22Rv1 (cell line): ENCODE measurements around the gene SLC6A5.
"Not testable (repeated sequence)": the region's sequence is repeated elsewhere in the genome, so short reads cannot be mapped to it uniquely, and the experiment has no call there.

Experiments used
- H3K27ac ChIP-seq: fragments of 450-650 bp; 2 replicates; pipeline ENCODE4 v1.5.1; 2017
- ZFX ChIP-seq: fragments of 450-650 bp; IDR thresholded peaks from 2 replicates; pipeline ENCODE4 v1.6.1; 2017; ENCODE audit warnings: antibody characterized with exemption, borderline replicate concordance
- TF ChIP-seq, protein P1 (sequence below): fragments of 450-650 bp; IDR thresholded peaks from 2 replicates; pipeline ENCODE4 v1.5.1; 2017; ENCODE audit warnings: mild to moderate bottlenecking

SLC6A5 gene

DNA sequence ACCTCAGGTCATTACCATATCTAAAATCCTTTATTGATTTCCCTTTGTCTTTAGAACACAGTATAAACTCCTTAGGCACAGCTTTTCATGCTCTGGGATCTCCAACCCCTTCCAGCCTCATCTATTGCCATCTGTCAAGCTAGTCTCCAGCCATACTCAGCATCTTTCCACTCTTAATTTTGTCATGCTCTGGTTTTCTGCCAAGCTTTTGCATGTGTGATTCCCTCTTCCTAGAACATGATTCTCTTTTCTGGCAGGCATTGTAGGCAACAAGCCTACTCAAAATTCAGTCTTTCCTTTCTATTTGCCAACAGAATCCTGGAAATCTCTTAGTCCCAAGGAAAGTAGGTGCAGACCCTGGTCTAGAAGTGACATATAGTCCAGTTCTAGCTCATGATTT lies 35.5 kb upstream of the SLC6A5 start:
- H3K27ac ChIP-seq, result no peak overlapping the region
- no peak for TF ChIP-seq ZFX
- TF ChIP-seq, protein P1, sequence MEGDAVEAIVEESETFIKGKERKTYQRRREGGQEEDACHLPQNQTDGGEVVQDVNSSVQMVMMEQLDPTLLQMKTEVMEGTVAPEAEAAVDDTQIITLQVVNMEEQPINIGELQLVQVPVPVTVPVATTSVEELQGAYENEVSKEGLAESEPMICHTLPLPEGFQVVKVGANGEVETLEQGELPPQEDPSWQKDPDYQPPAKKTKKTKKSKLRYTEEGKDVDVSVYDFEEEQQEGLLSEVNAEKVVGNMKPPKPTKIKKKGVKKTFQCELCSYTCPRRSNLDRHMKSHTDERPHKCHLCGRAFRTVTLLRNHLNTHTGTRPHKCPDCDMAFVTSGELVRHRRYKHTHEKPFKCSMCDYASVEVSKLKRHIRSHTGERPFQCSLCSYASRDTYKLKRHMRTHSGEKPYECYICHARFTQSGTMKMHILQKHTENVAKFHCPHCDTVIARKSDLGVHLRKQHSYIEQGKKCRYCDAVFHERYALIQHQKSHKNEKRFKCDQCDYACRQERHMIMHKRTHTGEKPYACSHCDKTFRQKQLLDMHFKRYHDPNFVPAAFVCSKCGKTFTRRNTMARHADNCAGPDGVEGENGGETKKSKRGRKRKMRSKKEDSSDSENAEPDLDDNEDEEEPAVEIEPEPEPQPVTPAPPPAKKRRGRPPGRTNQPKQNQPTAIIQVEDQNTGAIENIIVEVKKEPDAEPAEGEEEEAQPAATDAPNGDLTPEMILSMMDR, result no peak

DNA sequence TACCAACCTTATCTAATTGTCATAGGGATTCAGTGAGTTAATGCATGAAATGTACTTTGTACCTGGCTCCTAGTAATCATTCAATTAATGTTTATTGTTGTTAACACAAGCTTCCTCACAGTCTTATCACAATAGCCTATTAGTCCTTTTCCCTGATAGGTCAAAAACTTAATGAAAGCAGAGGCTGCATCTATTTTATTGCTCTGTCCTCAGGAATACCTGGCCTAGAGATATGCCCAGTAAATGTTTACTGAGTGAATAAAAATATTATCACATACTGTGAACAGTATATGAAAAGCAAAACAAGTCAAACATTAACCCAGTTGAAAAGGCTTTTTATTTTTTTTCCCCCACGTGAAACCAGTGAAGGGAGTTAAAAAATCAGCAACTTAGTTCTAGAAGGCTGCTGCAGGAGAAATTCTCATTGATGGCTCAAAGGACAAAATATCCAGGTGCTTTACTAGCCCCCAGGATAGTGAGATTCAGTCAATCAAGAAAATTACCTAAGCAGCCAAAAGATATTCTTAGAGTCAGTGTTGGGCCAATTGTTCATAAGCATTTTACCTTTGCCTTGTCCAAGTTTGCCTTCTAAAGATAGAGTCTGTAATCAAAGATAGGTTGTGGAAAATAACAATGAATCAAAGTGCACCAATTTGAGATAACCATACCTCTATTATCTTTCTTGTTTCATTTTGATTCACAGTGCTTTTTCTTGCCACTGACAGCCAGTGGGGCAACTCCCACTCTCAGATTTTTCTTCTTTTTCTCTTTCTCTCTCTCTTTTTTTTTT lies 34.4 kb upstream of the SLC6A5 start:
- H3K27ac ChIP-seq, result peak overlapping the region; percentile 14; the same call in 1 of the 2 replicates

DNA sequence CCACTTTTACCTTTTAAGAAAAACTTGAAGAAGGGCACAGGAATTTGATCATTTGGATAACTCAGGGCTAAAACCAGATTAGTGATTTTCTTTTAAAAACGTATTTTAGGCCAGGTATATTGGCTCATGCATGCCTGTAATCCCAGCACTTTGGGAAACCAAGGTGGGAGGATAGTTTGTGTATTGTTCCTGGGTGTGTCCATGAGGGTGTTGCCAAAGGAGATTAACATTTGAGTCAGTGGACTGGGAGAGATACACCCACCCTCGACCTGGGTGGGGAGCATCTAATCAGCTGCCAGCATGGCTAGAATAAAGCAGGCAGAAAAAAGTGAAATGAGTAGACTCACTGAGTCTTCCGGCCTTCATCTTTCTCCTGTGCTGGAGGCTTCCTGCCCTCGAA lies 33.3 kb upstream of the SLC6A5 start:
- not testable (repeated sequence) for H3K27ac ChIP-seq

More for the DNA sequence above, 34.4 kb upstream of the SLC6A5 start:
- TF ChIP-seq, protein P1, result no peak
- TF ChIP-seq ZFX, result no peak

DNA sequence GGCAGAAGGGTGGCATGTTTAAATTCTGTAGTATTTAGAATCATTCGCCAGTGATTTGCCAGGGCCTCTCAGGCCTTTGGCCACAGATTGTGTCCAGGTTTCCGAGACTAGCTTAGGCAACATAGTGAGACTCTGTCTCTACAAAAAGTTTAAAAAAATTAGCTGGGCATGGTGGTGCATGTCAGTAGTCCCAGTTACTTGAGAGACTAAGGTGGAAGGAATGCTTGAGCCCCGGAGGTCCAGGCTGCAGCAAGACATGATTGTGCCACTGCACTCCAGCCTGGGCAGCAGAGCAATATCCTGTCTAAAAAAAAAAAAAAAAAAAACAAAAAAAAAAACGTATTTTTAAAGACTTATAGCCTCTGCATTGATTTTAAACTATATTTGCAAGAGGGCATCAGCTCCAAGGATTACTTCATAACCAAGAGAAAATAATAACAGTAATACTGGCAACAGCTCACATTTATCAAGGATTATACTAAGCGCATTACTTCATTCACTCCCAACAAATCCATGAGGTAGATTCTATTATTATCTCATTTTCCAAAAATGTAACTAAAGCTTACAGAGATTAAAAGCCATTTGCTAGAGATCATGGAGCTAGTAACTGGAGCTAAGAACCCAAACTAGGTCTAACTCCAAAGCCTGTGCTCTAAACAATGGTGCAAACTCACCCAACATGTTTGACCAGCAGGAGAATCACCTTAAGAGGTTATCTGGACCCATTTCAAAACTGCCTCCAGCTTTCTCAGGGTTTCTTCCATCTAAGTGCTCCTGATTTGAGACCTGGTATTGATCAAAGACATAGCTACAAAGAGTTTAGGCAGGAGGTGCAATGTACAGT lies 32.6 kb upstream of the SLC6A5 start:
- no peak for TF ChIP-seq ZFX
- TF ChIP-seq, protein P1, result no peak
- no peak overlapping the region for H3K27ac ChIP-seq

DNA sequence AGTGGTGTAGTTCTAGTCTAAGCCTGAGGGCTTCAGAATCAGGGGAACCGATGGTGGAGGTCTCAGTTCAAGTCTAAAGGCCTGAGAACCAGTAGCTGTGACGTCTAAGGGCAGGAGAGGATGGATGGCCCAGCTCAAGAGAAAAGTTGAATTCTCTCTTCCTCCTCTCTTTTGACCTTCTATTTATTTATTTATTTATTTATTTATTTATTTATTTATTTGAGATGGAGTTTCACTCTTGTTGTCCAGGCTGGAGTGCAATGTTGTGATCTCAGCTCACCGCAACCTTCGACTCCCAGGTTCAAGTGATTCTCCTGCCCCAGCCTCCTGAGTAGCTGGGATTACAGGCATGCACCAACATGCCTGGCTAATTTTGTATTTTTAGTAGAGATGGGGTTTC lies 19.7 kb upstream of the SLC6A5 start:
- H3K27ac ChIP-seq, result not testable (repeated sequence)

DNA sequence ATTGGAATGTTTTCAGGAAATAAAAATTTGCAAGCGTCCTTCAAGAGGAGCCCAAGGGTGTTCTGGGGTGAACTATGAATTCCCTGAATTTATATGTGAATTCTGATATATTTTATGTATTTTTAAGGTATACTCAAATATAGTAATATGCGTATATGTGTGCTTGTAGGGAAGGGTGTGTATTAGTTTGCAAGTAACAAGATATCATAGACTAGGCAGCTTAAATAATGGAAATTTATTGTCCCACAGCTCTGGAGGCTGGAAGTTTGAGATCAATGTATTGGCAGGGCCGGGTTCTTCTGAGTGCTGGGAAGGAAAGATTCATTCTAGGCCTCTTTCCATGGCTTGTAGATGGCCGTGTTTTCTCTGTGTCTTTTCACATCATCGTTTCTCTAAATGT lies 16.2 kb upstream of the SLC6A5 start:
- no peak for TF ChIP-seq ZFX
- TF ChIP-seq, protein P1, result no peak

DNA sequence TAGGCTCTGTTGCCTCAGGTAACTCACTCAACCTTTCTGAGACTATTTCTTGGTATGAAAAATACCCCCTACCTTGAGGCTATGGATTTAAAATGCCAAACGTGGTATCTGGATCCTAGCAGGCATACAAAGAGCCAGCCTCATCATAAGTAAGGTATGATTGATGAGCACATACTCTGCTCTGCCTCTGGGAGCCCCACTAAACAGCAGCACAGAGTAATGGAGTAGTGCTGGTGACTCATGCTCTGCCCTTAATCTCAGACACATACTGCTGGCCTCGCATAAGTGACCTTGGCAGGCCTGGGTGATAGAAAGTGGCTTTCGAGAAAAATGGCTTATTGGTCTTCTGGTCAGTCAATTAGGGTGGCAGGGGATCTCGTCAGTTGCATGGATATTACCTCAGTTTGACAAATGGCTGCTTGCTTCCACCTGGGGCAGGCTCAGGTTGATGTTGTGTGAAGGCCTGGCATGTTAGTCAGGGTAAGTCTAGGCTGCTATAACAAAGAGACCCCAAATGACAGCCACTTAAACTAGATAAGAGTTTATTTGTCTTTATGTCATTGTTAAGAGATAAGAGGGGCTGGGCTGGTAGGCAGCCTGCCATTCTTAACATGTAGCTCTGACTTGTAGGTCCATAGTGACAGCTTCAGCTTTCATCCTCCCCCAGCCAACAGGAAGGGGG lies 15.2 kb upstream of the SLC6A5 start:
- no peak overlapping the region for H3K27ac ChIP-seq
- TF ChIP-seq, protein P1, result no peak
- no peak for TF ChIP-seq ZFX

More for the DNA sequence above, 16.2 kb upstream of the SLC6A5 start:
- H3K27ac ChIP-seq, result no peak overlapping the region

DNA sequence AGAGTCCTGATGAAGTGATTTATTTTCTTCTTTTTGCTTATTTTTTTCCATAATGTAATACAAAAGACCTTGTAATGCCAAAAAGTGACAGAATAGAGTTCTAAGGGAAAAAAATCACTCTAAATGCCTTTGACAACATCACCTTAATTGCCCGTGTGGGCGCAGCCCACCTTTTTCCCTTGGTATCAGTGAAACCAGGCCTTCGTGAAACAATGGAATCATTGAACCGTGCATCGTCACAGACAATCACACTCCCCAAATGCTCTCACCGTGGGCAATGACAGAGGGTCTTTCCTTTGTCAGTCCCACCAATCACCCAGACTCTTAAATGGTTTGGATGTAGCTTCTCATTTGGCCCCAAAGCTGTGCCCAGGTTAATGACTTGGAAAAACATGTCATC lies 9.6 kb upstream of the SLC6A5 start:
- no peak overlapping the region for H3K27ac ChIP-seq
- TF ChIP-seq, protein P1, result no peak
- TF ChIP-seq ZFX, result no peak
